ENCODE data around the gene FKBP14.

DNA sequence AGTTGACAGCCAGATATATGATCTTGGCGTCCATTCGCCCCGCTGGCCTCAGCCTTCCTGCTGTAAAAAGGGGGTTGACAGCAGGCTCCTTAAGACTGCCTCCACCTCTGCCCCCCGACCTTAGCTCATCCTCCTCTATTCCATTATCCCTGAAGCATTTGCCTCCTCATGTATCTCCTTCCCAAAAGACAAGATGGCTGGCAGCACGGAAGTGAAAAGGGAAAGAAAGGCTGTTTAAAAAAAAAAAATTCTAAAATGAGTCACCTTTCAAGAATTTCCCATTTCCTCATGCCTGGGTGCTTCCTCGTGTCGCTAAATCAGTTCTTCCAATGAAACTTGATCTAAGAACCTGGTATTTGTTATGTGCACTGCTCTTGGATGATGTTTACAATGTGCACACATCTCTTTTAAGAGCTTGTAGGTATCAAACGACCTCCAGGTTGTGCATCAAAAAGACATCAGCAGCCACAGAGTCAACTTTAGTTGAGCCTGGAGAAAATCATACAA, 38.6 kb downstream of the FKBP14 start:
- TF ChIP-seq, protein P1, sequence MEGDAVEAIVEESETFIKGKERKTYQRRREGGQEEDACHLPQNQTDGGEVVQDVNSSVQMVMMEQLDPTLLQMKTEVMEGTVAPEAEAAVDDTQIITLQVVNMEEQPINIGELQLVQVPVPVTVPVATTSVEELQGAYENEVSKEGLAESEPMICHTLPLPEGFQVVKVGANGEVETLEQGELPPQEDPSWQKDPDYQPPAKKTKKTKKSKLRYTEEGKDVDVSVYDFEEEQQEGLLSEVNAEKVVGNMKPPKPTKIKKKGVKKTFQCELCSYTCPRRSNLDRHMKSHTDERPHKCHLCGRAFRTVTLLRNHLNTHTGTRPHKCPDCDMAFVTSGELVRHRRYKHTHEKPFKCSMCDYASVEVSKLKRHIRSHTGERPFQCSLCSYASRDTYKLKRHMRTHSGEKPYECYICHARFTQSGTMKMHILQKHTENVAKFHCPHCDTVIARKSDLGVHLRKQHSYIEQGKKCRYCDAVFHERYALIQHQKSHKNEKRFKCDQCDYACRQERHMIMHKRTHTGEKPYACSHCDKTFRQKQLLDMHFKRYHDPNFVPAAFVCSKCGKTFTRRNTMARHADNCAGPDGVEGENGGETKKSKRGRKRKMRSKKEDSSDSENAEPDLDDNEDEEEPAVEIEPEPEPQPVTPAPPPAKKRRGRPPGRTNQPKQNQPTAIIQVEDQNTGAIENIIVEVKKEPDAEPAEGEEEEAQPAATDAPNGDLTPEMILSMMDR (IDR thresholded peaks at IDR 0.05; ENCODE audit: insufficient read depth, low read length, poor library complexity, severe bottlenecking) = no peak
- no peak for TF ChIP-seq EZH2phosphoT487 (conservative IDR thresholded peaks at IDR 0.05; ENCODE audit: low read length)

All from SU-DHL-6 (cell line).